Right lobe of liver (tissue), 6 donors: ENCODE measurements around the gene SLC27A1. TPM values are rescaled to one million over a fixed set of nuclear protein-coding genes. Genes with fewer than 3 reads are reported as not detected.

ENCODE experiments used
- ATAC-seq, 4 donors: fragments of 200-7000 bp; cut with Tn5 transposase; one replicate each; pipeline ENCODE4 v1.9.1; 2020; ENCODE audit warnings: mild to moderate bottlenecking in 4 of 4, moderate library complexity in 4 of 4
- DNase-seq, 3 donors: peaks; one replicate each; pipeline ENCODE4 v3.0.0-alpha.2; 2020
- H3K27ac ChIP-seq, 3 donors: fragments of 200-600 bp; one replicate each; pipeline ENCODE4 v1.8.0; 2022
- H3K27me3 ChIP-seq, 2 donors: fragments of 200-600 bp; one replicate each; pipeline ENCODE4 v1.8.0; 2022
- H3K36me3 ChIP-seq, 4 donors: fragments of 200-600 bp; sonication (generic) in 1 of 4; one replicate each; pipeline versions ENCODE4 v1.5.1 to v1.8.0; 2017 to 2022; ENCODE audit warnings: control low read depth in 1 of 4
- H3K4me1 ChIP-seq, 4 donors: fragments of 200-600 bp; sonication (generic) in 1 of 4; one replicate each; pipeline versions ENCODE4 v1.5.1 to v1.8.0; 2017 to 2022; ENCODE audit warnings: control low read depth in 1 of 4
- H3K4me3 ChIP-seq, 3 donors: fragments of 200-600 bp; one replicate each; pipeline ENCODE4 v1.8.0; 2022
- H3K9me3 ChIP-seq, 4 donors: fragments of 200-600 bp; sonication (generic) in 1 of 4; one replicate each; pipeline versions ENCODE4 v1.5.1 to v1.8.0; 2017 to 2022; ENCODE audit warnings: control low read depth in 1 of 4
- POLR2A ChIP-seq: fragments of 450-650 bp; IDR thresholded peaks from one replicate; pipeline ENCODE4 v1.6.1; 2017; ENCODE audit warnings: antibody characterized with exemption, mild to moderate bottlenecking
- WGBS: methylation state at CpG from one replicate; pipeline ENCODE4 v1.1.6; 2018; ENCODE audit warnings: low coverage, low lambda C conversion rate; ENCODE audit not compliant: insufficient coverage; ENCODE audit errors: missing lambda C conversion rate; 5-methylcytosine and 5-hydroxymethylcytosine counted together
- intact Hi-C, 2 donors: fragments of 100-400 bp; cut with DNase I; formaldehyde crosslinking; loops; one replicate each; pipeline versions ENCODE4 v1.11.2 to v1.14.1; 2022
- total RNA-seq, 6 experiments: library from RNA; depleted of rRNA in 2 of 6; stranded (reverse); fragments of >200 nt in 2 of 6; fragmentation: NEBNext Ultra II Directional in 3 of 6; extraction: Animal tissue kit (Norgen Biotek cat#: 25700) in 3 of 6; gene quantifications; one replicate each; pipeline versions ENCODE4 v1.1.0 to v1.2.4, GENCODE V29; 2016 to 2023
- TF ChIP-seq, protein P1 (sequence below), 4 donors: fragments of 200-600 bp in 3 of 4; fragments of 450-650 bp in 1 of 4; IDR thresholded peaks; one replicate each; pipeline versions ENCODE4 v1.5.1 to v1.8.0; 2016 to 2022; ENCODE audit warnings: antibody characterized with exemption in 4 of 4, mild to moderate bottlenecking in 2 of 4
- donor health status: DM: no; HTN: yes; CAD: no.
- donor health status: DM: no; HTN: no; CAD: no.
- donor health status: DM: no; HTN: no; CAD: no.
- donor health status: DM: no; HTN: yes; CAD: no.
- donor health status: DM: no; HTN: yes; CAD: no.

SLC27A1 gene
- total RNA-seq, 6 experiments from 2014 or later, result 5.1 to 12.3 (median 6.1) TPM

DNA sequence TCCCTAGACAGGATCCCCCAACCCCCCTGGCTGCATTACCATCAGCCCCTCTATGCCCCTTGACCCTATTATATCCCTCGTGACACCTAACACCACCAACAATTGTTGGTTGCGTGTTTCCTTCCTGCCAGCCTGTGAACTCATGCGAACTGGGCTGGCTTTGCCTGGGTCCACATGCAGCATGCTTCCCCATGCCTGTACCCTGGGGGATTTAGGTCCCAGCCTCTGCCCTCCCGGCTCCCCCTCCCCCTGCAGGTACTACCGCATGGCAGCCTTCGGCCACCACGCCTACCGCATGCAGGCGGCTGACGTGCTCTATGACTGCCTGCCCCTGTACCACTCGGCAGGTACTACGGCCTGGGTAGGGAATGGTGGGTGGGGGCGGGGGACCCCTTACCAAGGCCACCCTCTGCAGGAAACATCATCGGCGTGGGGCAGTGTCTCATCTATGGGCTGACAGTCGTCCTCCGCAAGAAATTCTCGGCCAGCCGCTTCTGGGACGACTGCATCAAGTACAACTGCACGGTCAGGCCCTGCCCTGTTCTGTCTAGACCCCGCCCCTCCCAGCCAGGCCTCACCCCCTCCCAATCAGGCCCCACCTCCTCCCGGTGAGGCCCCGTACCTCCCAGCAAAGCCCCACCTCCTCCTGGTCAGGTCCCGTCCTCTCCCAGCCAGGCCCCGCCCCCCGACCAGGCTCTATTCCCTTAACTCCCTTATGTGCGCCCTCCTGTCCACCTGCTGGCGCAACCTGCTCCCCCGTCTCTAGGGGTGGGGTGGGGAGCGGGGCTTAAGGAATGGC, 18.5 kb downstream of the SLC27A1 start:
- peak; percentile 78 to 84 (median 83) for DNase-seq
- Histone ChIP-seq H3K36me3 (no peaks in the 10 kb centered on the region), H3K27me3 (no peaks in the 10 kb centered on the region), H3K9me3 (no peaks in the 10 kb centered on the region), H3K4me3 (no peak overlapping the region), H3K4me1 (no peaks in the 10 kb centered on the region), H3K27ac (no peak overlapping the region)
- TF ChIP-seq POLR2A, result no peak
- TF ChIP-seq, protein P1, sequence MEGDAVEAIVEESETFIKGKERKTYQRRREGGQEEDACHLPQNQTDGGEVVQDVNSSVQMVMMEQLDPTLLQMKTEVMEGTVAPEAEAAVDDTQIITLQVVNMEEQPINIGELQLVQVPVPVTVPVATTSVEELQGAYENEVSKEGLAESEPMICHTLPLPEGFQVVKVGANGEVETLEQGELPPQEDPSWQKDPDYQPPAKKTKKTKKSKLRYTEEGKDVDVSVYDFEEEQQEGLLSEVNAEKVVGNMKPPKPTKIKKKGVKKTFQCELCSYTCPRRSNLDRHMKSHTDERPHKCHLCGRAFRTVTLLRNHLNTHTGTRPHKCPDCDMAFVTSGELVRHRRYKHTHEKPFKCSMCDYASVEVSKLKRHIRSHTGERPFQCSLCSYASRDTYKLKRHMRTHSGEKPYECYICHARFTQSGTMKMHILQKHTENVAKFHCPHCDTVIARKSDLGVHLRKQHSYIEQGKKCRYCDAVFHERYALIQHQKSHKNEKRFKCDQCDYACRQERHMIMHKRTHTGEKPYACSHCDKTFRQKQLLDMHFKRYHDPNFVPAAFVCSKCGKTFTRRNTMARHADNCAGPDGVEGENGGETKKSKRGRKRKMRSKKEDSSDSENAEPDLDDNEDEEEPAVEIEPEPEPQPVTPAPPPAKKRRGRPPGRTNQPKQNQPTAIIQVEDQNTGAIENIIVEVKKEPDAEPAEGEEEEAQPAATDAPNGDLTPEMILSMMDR (IDR thresholded peaks at IDR 0.05), result no peak
- 48% methylated on average over 11 of the region's 31 CpGs for WGBS
- peak; percentile 91 to 95 (median 93) for ATAC-seq
- intact Hi-C loops, result no loop called here

GRCh38 chr19:17489392-17490030, 19.2 kb downstream of the SLC27A1 start:
- peak in 3 of 4 donors; percentile 3 to 26 (median 15) for ATAC-seq
- H3K27ac ChIP-seq, result no peak overlapping the region
- no peak overlapping the region for H3K4me3 ChIP-seq
- 67% methylated on average over 6 of the region's 9 CpGs for WGBS
- H3K36me3 ChIP-seq, result no peaks in the 10 kb centered on the region
- no peaks in the 10 kb centered on the region for H3K27me3 ChIP-seq
- no peaks in the 10 kb centered on the region for H3K4me1 ChIP-seq
- TF ChIP-seq, protein P1 (IDR thresholded peaks at IDR 0.05), result no peak
- TF ChIP-seq POLR2A, result no peak
- no peaks in the 10 kb centered on the region for H3K9me3 ChIP-seq
- no peak for DNase-seq
- intact Hi-C loops, result loop anchor here in 1 of 2 donors (10.0 kb wide), 1 partner anchor 85 kb away; no protein-coding TSS in a partner anchor

DNA sequence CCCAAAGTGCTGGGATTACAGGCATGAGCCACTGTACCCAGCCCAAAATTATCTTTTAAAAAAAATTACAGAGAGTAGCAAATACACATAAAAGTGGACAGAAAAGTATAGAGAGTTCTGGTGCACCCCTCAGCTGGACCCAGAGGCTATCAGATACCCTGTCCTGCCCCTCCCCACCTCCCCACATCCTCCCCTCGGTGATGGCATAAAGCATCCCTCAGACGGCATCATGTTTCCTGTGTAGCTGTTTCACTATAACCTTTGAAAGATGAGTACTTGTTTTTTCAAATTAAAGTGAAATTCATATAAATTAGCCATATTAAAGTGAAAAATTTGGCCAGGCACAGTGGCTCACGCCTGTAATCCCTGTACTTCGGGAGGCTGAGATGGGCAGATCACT, 20.1 kb downstream of the SLC27A1 start:
- no peak for ATAC-seq
- DNase-seq, result no peak
- intact Hi-C loops, result loop anchor here in 1 of 2 donors (10.0 kb wide), 1 partner anchor 84 kb away; no protein-coding TSS in a partner anchor
- H3K9me3 ChIP-seq, result no peaks in the 10 kb centered on the region
- 53% methylated on average over 4 of the region's 4 CpGs for WGBS
- no peaks in the 10 kb centered on the region for H3K27me3 ChIP-seq
- no peak overlapping the region for H3K4me3 ChIP-seq
- no peak for TF ChIP-seq POLR2A
- TF ChIP-seq, protein P1 (IDR thresholded peaks at IDR 0.05), result no peak
- H3K4me1 ChIP-seq, result no peaks in the 10 kb centered on the region
- H3K36me3 ChIP-seq, result no peaks in the 10 kb centered on the region
- no peak overlapping the region for H3K27ac ChIP-seq

- H3K27me3 ChIP-seq, result no peaks in the 10 kb centered on the region
- no peaks in the 10 kb centered on the region for H3K9me3 ChIP-seq
- ATAC-seq (no peak), DNase-seq (no peak)
- WGBS, result 78% methylated on average over 5 of the region's 5 CpGs
- H3K36me3 ChIP-seq, result no peaks in the 10 kb centered on the region
- no peak overlapping the region for H3K4me3 ChIP-seq
- no peaks in the 10 kb centered on the region for H3K4me1 ChIP-seq
- intact Hi-C loops, result loop anchor here in 1 of 2 donors (10.0 kb wide), 1 partner anchor 84 kb away; no protein-coding TSS in a partner anchor
- no peak for TF ChIP-seq POLR2A
- no peak overlapping the region for H3K27ac ChIP-seq
Observed at GRCh38 chr19:17491287-17491686, 21.0 kb downstream of the SLC27A1 start.
